Nephron progenitor cell (in vitro differentiated cells): ENCODE measurements around the gene LHX1.

Experiments used
- DNase-seq: peaks from one replicate; pipeline ENCODE4 v3.0.0; 2021
- H3K27ac Mint-ChIP-seq: 2 replicates; pipeline ENCODE4 v1.8.0; 2021; ENCODE audit warnings: mild to moderate bottlenecking, moderate library complexity, mixed read lengths
- H3K27me3 Mint-ChIP-seq: 2 replicates; pipeline ENCODE4 v1.8.0; 2021; ENCODE audit warnings: mild to moderate bottlenecking, low read depth, mixed read lengths; ENCODE audit not compliant: poor library complexity
- H3K36me3 Mint-ChIP-seq: 2 replicates; pipeline ENCODE4 v1.8.0; 2021; ENCODE audit warnings: low read depth, mixed read lengths
- H3K4me1 Mint-ChIP-seq: 2 replicates; pipeline ENCODE4 v1.8.0; 2021; ENCODE audit warnings: mixed read lengths
- H3K4me3 Mint-ChIP-seq: 2 replicates; pipeline ENCODE4 v1.8.0; 2021; ENCODE audit warnings: mild to moderate bottlenecking, moderate library complexity, mixed read lengths
- H3K9me3 Mint-ChIP-seq: 2 replicates; pipeline ENCODE4 v1.8.0; 2021; ENCODE audit warnings: mild to moderate bottlenecking, moderate library complexity, mixed read lengths
- TF ChIP-seq, protein P1 (sequence below): fragments of 200-600 bp; sonication (generic); IDR thresholded peaks from 2 replicates; pipeline ENCODE4 v1.5.0; 2021; ENCODE audit warnings: antibody characterized with exemption

The LHX1 gene

DNA sequence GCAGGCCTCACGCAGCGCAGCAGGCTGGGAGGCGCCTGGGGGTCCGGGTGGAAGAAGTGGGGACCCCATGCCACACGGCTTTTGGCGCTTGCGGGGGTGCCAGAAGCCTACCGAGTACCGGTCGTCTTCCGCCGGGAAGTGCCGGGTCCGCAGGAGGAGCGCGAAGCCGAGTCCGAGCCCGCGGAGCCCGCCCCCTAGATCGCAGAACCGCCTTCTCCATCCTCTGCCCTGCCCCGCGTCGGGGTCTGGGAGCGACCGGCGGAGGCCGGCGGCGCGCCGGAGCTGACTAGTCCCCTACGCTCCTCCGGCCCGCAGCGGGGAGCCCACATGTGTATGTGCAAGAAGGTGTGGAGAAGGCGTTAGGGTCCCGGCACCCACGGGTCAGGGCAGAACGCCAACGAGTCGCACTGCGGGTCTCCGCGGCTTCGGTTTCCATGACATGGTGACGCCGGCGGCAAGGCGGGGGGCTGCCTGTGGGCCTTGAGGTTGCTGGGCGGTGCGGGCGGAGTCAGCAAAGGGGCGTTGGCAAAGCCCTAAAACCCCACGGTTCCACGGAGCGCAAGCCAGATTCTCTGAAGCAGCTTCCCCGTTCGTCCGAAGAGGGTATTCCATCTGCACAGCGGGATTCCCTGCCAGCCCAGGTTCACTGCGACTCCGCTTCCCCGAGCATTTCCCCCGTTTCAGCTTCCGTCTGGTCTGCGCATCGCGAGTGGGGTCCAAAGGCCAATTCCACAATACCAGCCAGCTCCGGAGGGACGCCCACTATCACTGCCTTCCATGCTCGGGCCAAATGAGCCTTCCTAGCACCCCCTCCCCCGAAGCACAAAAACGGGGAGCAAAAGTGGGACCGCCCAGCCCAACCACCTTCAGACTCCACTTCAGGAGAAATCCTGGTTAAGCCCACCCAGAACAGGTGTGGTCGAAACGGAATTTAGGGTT, 2.3 kb upstream of the LHX1 start:
- Mint-ChIP-seq H3K4me1 (peaks cover 83% of the 10 kb centered on the region), H3K27ac (no peak overlapping the region), H3K36me3 (no peaks in the 10 kb centered on the region), H3K27me3 (peaks cover 100% of the 10 kb centered on the region), H3K9me3 (no peaks in the 10 kb centered on the region), H3K4me3 (peak overlapping the region; percentile 90)
- TF ChIP-seq, protein P1, sequence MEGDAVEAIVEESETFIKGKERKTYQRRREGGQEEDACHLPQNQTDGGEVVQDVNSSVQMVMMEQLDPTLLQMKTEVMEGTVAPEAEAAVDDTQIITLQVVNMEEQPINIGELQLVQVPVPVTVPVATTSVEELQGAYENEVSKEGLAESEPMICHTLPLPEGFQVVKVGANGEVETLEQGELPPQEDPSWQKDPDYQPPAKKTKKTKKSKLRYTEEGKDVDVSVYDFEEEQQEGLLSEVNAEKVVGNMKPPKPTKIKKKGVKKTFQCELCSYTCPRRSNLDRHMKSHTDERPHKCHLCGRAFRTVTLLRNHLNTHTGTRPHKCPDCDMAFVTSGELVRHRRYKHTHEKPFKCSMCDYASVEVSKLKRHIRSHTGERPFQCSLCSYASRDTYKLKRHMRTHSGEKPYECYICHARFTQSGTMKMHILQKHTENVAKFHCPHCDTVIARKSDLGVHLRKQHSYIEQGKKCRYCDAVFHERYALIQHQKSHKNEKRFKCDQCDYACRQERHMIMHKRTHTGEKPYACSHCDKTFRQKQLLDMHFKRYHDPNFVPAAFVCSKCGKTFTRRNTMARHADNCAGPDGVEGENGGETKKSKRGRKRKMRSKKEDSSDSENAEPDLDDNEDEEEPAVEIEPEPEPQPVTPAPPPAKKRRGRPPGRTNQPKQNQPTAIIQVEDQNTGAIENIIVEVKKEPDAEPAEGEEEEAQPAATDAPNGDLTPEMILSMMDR = no peak
- DNase-seq = peak; percentile 69

DNA sequence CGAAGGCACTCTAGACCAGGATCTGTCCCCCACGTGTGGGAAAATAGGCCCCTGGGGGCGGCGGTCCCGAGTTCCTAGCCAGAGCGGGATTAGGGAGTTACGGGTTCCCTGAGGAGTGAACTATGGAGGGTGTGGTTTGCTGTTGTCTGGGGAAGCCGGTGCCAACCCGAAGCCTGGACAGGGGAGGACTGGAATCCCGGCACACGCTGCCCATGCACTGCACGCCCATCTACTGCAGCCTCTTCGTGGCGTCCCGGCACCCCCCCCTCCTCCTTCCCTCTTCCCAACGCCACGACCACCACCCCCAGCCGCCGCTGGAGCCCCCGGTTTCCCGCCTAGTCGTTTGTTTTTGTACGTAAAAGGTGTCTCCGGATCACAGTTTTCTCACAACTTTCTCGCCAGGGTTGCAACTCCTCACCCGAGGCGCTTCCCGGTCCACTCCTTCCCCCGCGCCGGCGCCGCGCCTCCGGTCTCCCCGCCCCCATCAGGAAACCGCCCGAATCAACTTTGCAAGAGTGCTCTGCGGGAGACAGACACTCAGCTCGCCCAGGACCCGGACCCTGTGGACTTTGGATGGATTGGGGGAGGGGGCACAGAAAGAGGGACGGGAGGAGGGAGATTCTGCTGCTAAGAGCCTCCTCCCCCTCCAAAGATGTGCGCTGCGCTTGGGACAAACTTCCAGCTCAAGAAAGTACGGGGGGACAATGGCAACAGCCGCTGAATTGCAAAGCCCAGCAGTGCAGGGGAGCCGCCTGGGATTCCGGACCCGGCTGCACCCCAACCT, 1.4 kb upstream of the LHX1 start:
- TF ChIP-seq, protein P1 = no peak
- peaks cover 100% of the 10 kb centered on the region for H3K27me3 Mint-ChIP-seq
- H3K36me3 Mint-ChIP-seq = no peaks in the 10 kb centered on the region
- H3K4me3 Mint-ChIP-seq = peak overlapping the region; percentile 90
- peaks cover 83% of the 10 kb centered on the region for H3K4me1 Mint-ChIP-seq
- no peak for DNase-seq
- H3K9me3 Mint-ChIP-seq = no peaks in the 10 kb centered on the region
- H3K27ac Mint-ChIP-seq = no peak overlapping the region

DNA sequence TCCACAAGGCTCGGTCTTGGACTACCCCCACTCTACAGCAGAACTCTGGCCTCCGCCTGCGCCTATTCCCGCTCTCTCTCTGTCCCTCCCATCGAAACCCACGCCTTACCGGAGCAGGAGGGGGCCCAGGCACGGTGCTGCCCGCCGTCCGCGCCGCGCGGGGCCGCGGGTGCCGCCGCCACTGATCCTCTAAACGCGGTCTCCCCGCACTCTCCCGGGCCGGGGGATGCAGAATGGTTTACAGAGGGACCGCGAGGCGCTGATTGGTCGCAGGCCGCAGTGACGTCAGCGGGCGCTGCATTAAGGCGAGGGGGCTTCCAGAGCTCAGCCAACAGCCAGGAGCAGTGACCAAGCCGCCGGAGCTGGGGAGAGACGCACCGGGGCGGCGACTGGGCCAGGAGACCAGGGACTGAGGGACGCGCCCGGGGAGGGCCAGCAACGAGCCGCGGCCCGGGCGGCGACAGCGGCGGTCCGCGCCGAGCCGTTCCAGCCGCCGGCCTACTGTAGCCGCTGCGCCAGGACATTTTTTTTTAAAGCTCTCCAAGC, 747 bp upstream of the LHX1 start:
- Mint-ChIP-seq H3K4me3 (peak overlapping the region; percentile 90), H3K9me3 (no peaks in the 10 kb centered on the region), H3K36me3 (no peaks in the 10 kb centered on the region), H3K4me1 (peaks cover 81% of the 10 kb centered on the region), H3K27ac (no peak overlapping the region), H3K27me3 (peaks cover 100% of the 10 kb centered on the region)
- peak; percentile 84 for DNase-seq
- TF ChIP-seq, protein P1 = no peak

DNA sequence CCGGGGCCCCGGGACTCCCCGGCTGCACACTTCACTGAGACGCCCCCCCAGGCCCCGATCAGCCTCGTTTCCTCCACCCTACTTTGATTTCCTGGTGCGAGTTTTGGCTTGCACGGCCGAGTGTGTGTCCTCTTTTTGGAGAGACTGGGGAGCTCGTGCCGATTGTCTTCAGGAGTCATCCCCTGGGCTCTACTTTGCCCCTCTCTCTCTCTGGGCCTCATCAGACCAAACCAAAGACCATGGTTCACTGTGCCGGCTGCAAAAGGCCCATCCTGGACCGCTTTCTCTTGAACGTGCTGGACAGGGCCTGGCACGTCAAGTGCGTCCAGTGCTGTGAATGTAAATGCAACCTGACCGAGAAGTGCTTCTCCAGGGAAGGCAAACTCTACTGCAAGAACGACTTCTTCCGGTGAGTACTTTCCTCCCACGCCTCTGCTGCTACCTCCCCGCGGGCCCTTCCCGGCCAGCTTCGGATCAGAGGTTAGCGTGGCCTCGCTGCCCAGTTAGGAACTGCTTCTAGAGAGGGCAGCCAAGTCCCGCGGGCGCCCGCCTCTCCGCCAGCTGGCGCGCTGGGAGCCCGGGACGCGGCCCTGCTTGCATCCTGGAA, 787 bp downstream of the LHX1 start:
- H3K27me3 Mint-ChIP-seq = peaks cover 100% of the 10 kb centered on the region
- no peaks in the 10 kb centered on the region for H3K36me3 Mint-ChIP-seq
- no peaks in the 10 kb centered on the region for H3K9me3 Mint-ChIP-seq
- H3K4me1 Mint-ChIP-seq = peaks cover 69% of the 10 kb centered on the region
- peak; percentile 64 for DNase-seq
- H3K27ac Mint-ChIP-seq = no peak overlapping the region
- peak overlapping the region; percentile 90 for H3K4me3 Mint-ChIP-seq
- TF ChIP-seq, protein P1 = no peak

DNA sequence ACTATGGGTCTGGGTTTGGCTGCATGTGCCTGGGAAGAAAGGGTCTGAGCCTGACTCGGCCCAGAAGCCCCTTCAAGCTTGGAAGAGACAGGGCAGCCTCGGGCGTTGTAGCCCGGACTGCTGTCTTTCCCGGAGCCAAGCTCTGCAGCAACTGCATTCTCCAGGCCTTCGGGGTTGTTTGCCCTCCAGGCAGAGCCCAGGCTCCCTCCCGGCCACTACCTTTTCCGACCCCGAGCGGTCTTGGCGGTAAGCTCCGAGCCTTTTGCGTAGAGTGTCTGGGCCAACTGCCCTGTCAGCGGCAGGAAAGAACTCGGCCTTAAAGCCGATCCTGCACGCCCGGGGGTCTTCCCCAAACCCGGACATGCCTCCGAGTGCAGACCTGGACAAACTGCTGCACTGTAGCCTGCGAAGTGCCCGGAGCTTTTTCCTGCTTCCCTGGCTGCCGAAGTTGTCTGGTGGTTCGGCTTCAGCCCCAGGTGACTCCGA, 1.3 kb downstream of the LHX1 start:
- TF ChIP-seq, protein P1 = no peak
- Mint-ChIP-seq H3K4me3 (peak overlapping the region; percentile 90), H3K36me3 (peaks cover 2% of the 10 kb centered on the region), H3K4me1 (peaks cover 68% of the 10 kb centered on the region), H3K27ac (no peak overlapping the region), H3K27me3 (peaks cover 100% of the 10 kb centered on the region), H3K9me3 (no peaks in the 10 kb centered on the region)
- DNase-seq = no peak
